Tibial nerve (tissue), 3 donors: ENCODE data around the gene CGNL1.

Experiments used
- CTCF ChIP-seq, 5 experiments: fragments of 200-600 bp in 3 of 5; fragments of 450-650 bp in 2 of 5; sonication (generic) in 3 of 5; IDR thresholded peaks; one replicate each; pipeline ENCODE4 v1.5.1; 2016 to 2019; ENCODE audit warnings: antibody characterized with exemption in 5 of 5, mild to moderate bottlenecking in 3 of 5, moderate library complexity in 2 of 5
- POLR2A ChIP-seq, 2 donors: fragments of 450-650 bp; IDR thresholded peaks; one replicate each; pipeline ENCODE4 v1.6.1; 2017; ENCODE audit warnings: antibody characterized with exemption in 2 of 2, mild to moderate bottlenecking in 2 of 2, moderate library complexity in 2 of 2

GRCh38 chr15:57380854-57381253 is 4.5 kb downstream of the CGNL1 start:
- TF ChIP-seq CTCF (IDR thresholded peaks at IDR 0.05), result no peak
- TF ChIP-seq POLR2A (IDR thresholded peaks at IDR 0.05), result no peak
